ENCODE results near the gene YPEL2.

YPEL2 gene

DNA sequence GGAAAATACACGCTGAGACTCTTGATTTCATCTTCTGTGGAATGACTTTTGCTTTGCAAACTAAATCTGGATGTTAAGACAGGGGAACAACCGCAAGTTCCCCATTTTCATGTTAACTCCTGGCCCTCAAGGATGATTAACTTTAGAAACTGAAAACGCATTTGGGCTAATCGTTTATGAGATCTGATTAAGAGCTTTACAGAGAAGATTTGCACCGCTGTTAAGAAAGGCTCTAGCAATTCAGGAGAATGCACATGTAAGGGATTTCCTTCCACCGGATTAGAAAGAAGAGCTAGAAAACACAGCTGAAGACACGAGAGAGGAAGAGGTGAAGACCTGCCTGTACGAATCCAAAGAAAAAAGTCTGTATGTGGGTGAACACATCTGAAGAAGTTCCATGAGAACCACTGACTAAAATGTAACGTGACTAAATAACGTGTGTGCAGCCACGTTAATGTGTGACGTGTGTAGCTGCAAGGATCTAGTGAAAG is 106.4 kb downstream of the YPEL2 start:
- Histone ChIP-seq H3K27ac (peak overlapping the region; percentile 75 to 77), H3K4me3 (no peak overlapping the region), H3K27me3 (no peaks in the 10 kb centered on the region), H3K36me3 (no peaks in the 10 kb centered on the region), H3K9me3 (no peaks in the 10 kb centered on the region), H3K4me1 (peaks cover 2 to 66% (median 33%) of the 10 kb centered on the region in 4 donors)
- DNase-seq: no peak
- intact Hi-C loops (cut with DNase I; ENCODE audit: low total_unique reads): no loop called here
- TF ChIP-seq, protein P1, sequence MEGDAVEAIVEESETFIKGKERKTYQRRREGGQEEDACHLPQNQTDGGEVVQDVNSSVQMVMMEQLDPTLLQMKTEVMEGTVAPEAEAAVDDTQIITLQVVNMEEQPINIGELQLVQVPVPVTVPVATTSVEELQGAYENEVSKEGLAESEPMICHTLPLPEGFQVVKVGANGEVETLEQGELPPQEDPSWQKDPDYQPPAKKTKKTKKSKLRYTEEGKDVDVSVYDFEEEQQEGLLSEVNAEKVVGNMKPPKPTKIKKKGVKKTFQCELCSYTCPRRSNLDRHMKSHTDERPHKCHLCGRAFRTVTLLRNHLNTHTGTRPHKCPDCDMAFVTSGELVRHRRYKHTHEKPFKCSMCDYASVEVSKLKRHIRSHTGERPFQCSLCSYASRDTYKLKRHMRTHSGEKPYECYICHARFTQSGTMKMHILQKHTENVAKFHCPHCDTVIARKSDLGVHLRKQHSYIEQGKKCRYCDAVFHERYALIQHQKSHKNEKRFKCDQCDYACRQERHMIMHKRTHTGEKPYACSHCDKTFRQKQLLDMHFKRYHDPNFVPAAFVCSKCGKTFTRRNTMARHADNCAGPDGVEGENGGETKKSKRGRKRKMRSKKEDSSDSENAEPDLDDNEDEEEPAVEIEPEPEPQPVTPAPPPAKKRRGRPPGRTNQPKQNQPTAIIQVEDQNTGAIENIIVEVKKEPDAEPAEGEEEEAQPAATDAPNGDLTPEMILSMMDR (IDR thresholded peaks at IDR 0.05): no peak

DNA sequence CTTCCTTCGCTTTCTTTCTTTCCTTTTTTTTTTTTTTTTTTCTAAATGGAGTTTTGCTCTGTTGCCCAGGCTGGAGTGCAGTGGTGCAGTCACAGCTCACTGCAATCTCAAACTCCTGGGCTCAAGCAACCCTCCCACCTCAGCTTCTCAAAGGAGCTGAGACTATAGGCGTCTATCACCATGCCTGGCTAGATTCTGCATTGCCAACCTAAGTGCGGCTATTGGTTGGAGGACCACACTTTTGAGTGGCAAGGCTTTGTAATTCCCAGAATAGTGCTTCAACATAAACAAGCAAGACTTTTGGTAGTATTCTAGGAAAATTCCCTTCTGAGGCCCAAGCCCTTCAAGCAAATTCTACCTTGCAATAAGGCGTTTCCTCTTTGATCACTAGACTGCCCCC is 107.8 kb downstream of the YPEL2 start:
- Histone ChIP-seq H3K9me3 (no peaks in the 10 kb centered on the region), H3K27ac (peak overlapping the region; percentile 75 to 77), H3K36me3 (no peaks in the 10 kb centered on the region), H3K4me3 (no peak overlapping the region), H3K27me3 (no peaks in the 10 kb centered on the region), H3K4me1 (peaks cover 2 to 59% (median 33%) of the 10 kb centered on the region in 4 donors)
- DNase-seq: no peak
- intact Hi-C loops (cut with DNase I; ENCODE audit: low total_unique reads): no loop called here
- TF ChIP-seq, protein P1 (IDR thresholded peaks at IDR 0.05): no peak

DNA sequence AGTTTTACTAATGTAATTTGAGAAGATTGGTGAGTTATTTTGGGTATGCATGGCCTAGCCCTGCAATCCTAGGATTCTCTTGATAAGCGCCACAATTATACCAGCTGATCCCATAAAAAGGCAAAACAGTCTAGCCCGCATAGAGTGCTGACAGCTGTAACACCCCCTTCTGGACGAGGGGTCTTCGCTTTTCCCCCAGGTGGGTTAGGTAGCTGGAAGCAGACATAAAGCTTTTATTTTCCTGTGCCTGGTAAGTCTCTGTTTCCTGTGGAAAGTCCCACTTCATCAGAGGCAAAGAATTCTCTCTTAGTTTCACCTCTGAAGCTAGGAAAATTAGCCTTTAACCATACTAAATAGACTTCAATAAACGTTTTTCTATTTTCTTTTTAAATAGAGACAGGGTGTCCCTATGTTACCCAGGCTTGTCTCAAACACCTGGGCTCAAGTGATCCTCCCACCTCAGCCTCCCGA is 108.3 kb downstream of the YPEL2 start:
- TF ChIP-seq, protein P1 (IDR thresholded peaks at IDR 0.05): no peak
- peak overlapping the region; percentile 75 to 77 for H3K27ac ChIP-seq
- H3K9me3 ChIP-seq: no peaks in the 10 kb centered on the region
- H3K27me3 ChIP-seq: no peaks in the 10 kb centered on the region
- H3K4me3 ChIP-seq: no peak overlapping the region
- no peaks in the 10 kb centered on the region for H3K36me3 ChIP-seq
- DNase-seq: no peak
- intact Hi-C loops (cut with DNase I; ENCODE audit: low total_unique reads): loop anchor here (2.0 kb wide), 1 partner anchor 111 kb away; no protein-coding TSS in a partner anchor
- peaks cover 2 to 54% (median 32%) of the 10 kb centered on the region in 4 donors for H3K4me1 ChIP-seq

DNA sequence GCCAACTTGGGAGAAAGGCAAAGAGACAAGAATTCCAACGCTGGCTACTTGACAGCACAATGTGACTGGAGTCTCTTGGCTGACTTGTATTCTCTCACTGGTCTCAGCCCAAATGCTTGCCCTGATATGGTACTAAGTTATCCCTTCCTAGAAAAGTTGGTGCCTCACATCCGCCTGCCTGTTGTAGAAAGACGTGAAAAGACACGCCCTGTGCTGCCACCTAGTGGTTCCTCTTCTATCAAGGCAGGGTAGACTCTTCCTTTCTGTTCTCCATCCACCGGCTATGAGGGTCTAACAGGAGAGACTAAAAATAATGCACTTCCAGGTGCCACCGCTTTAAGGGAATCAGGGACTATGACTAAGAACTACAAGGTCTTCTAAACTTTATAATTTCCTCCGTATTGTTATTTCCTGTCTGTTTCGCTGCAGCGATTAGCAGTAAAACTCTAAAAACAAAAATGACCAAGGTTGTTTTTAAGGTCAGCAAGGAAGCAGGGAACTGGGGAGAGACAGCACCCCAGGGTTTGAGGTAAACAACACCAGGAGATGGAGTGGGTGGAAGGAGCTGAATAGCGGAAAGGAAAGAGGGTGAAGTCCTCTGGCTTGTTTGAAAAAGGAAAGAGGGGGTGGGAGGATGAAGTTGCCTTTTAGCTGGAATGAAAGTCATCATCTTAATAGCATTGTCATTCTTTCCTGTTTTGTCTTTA is 109.5 kb downstream of the YPEL2 start:
- TF ChIP-seq, protein P1 (IDR thresholded peaks at IDR 0.05): peak; percentile 83 to 95
- peak overlapping the region in 1 of 2 donors; percentile 16 for H3K4me3 ChIP-seq
- H3K36me3 ChIP-seq: no peaks in the 10 kb centered on the region
- peak overlapping the region; percentile 75 to 81 for H3K27ac ChIP-seq
- peaks cover 0 to 43% (median 25%) of the 10 kb centered on the region in 4 donors for H3K4me1 ChIP-seq
- intact Hi-C loops (cut with DNase I; ENCODE audit: low total_unique reads): loop anchor here (2.0 kb wide), 1 partner anchor 112 kb away; no protein-coding TSS in a partner anchor
- no peaks in the 10 kb centered on the region for H3K9me3 ChIP-seq
- peak; percentile 96 to 97 for DNase-seq
- no peaks in the 10 kb centered on the region for H3K27me3 ChIP-seq

DNA sequence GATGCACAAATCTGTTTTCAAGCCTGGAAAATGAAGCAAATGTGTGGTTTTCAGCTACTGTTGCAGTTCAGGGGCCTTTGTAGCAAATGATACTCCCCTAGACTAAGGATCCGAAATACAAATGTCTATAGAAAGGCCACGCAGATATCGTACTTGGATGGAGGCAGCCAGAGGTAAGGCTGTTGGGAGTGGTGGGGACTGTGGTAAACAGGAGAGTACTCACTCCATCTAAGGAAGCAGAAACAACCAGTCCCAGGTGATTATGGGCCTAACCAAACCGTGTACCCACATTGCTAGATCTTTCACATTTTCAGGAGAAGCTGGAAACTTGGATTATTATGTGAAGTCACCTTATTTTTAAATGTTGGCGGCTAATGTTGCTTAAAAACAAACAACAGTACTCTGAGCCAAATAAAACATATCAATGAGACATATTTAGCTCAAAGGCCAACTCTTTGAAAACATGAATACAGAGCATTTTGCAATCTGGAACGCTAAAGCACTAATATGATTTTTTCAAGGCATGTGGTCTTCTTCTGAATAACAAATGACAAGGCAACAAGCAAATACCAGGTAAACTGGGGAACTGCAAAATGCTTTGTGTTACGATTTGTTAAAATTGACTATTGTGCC is 110.1 kb downstream of the YPEL2 start:
- no peak for DNase-seq
- H3K27me3 ChIP-seq: no peaks in the 10 kb centered on the region
- peaks cover 0 to 42% (median 25%) of the 10 kb centered on the region in 4 donors for H3K4me1 ChIP-seq
- no peaks in the 10 kb centered on the region for H3K36me3 ChIP-seq
- no peak overlapping the region for H3K4me3 ChIP-seq
- TF ChIP-seq, protein P1 (IDR thresholded peaks at IDR 0.05): no peak
- intact Hi-C loops (cut with DNase I; ENCODE audit: low total_unique reads): loop anchor here (2.0 kb wide), 1 partner anchor 113 kb away; no protein-coding TSS in a partner anchor
- no peaks in the 10 kb centered on the region for H3K9me3 ChIP-seq
- H3K27ac ChIP-seq: peak overlapping the region; percentile 75 to 81

All from tibial artery (tissue), 4 donors.